Activated naive CD4-positive, alpha-beta T cell treated with anti-CD3 and anti-CD28 coated beads, Interleukin-2, amount 50 U/mL, for 72 hours (primary cell): Measurements from ENCODE around the gene PC. TPM values are rescaled to one million over a fixed set of nuclear protein-coding genes. Genes with fewer than 3 reads are reported as not detected.
A peak's percentile ranks its signal among the peaks of the same experiment; 100 is the strongest.

Experiments
- ATAC-seq, 2 donors: fragments of 150-1000 bp; cut with Tn5 transposase; 2 replicates each; pipeline ENCODE4 v1.10.0; 2021; ENCODE audit warnings: mild to moderate bottlenecking in 2 of 2, moderate library complexity in 2 of 2
- DNase-seq, 2 donors: peaks; one replicate each; pipeline ENCODE4 v3.0.0; 2021 to 2022; ENCODE audit warnings: low spot score in 2 of 2
- H3K27ac Mint-ChIP-seq, 2 donors: one replicate each; pipeline ENCODE4 v1.8.0; 2022; ENCODE audit warnings: mild to moderate bottlenecking in 2 of 2, mixed read lengths in 2 of 2
- H3K36me3 Mint-ChIP-seq, 2 donors: one replicate each; pipeline ENCODE4 v1.8.0; 2022; ENCODE audit warnings: mixed read lengths in 2 of 2
- H3K9me3 Mint-ChIP-seq, 2 donors: one replicate each; pipeline ENCODE4 v1.8.0; 2022; ENCODE audit warnings: mixed read lengths in 2 of 2
- total RNA-seq, 2 donors: library from RNA; stranded (reverse); gene quantifications; one replicate each; pipeline ENCODE4 v1.2.3, GENCODE V29; 2022

PC gene
- total RNA-seq, 2 donors from 2014 or later, result 4.6 to 11.5 TPM

DNA sequence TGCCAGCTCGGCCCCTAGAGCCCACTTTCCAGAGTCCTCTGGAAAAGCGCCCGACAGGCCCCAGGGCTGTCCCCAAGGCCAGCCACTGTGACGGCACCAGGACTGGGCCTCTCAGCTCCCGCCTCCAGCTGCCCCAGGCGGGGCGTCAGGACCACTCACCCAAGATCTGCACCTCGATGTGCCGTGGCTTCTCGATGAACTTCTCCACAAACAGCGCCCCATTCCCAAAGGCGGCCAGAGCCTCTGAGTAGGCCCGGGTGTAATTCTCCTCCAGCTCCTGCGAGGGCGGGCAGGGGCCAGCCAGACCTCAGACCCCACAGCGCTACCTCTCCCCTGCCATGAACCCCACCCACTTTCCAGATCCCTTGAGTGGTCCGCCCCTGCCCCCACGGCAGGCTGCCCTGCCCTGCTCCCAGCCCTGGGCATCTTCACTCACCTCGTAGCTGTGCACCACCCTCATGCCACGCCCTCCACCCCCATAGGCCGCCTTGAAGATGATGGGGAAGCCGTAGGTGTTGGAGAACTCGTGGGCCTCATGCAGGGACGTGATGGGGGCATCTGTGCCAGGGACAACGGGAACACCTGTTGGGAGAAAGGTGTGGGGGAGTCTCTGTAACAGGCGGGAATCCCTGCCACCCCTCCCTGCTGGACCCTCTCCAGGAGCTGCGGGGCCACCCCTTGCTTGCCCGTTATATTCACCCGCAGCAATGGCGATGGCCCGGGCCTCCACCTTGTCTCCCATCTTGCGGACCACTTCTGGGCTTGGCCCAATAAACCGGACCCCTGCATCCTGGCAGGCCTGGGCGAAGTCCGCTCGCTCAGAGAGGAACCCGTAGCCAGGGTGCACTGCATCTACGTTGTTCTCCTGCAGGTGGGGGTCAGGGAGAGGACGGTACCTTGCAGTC is 87.3 kb downstream of the PC start:
- DNase-seq (no peak), ATAC-seq (no peak)
- no peaks in the 10 kb centered on the region for H3K36me3 Mint-ChIP-seq
- no peaks in the 10 kb centered on the region for H3K9me3 Mint-ChIP-seq
- H3K27ac Mint-ChIP-seq, result no peak overlapping the region

DNA sequence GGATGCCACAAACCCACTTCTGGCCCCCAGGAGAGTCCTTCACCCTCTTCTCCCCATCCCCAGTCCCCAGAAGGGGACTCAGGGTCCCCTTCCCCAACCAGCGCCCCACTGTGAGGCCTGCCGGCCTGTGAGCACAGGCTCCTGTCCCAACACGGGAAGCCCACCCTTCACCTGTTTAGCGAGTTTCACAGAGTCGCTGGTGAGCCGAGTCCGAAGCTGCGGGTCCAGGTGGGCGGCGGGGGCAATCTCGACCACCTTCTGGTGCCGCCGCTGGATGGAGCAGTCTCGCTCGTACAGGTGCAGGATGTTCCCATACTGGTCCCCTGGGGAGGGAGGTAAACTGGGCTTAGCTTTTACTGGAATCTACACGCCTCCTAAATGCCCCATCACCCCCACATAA is 88.1 kb downstream of the PC start:
- ATAC-seq, result no peak
- Mint-ChIP-seq H3K36me3 (no peaks in the 10 kb centered on the region), H3K27ac (no peak overlapping the region), H3K9me3 (no peaks in the 10 kb centered on the region)
- DNase-seq, result no peak

- ATAC-seq, result no peak
- H3K9me3 Mint-ChIP-seq, result no peaks in the 10 kb centered on the region
- H3K27ac Mint-ChIP-seq, result no peak overlapping the region
These were observed 88.7 kb downstream of the PC start for GRCh38 chr11:66869567-66869870.

DNA sequence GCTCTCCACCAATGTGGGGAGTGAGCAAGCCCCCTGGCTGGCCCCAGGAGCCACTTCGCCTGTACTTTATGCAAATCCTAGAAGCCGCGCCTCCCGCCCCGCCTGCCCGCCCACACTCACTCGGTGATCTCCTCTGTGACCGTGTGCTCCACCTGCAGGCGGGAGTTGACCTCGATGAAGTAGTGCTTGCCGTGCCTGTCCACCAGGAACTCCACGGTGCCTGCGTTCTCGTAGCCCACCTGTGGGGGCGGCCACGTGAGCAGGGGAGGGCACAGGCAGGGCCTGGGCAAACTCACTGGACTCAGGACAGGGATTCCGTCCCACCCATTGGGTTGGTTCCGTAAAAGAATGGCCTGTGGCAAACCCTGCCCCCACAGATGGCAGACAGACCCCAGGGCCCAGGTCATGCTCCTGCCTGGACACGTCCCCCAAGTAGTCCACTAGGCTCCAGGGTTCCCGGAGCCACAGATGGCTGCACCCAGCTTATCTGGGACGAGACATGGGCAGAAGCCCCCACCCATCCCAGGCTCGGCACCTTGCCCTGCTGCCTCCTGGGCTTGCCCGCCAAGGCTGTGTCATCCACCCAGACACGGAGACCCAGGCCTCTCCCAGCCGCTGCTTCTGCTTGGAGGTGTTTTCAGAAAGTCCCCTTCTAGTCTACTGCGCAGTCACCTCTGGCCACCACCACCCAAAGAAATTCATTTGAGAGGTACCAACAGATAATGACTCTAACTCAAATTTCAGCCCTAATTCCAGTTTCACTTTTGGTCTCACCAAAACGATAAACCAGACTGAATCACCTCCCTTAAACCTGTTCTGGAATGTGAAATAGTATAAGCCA is 89.2 kb downstream of the PC start:
- Mint-ChIP-seq H3K27ac (peak overlapping the region in 1 of 2 donors; percentile 76), H3K36me3 (no peaks in the 10 kb centered on the region), H3K9me3 (no peaks in the 10 kb centered on the region)
- DNase-seq, result peak in 1 of 2 donors; percentile 78
- ATAC-seq, result peak; percentile 93

More at GRCh38 chr11:66869567-66869870, 88.7 kb downstream of the PC start:
- DNase-seq, result no peak
- no peaks in the 10 kb centered on the region for H3K36me3 Mint-ChIP-seq

- Mint-ChIP-seq H3K9me3 (no peaks in the 10 kb centered on the region), H3K27ac (peak overlapping the region in 1 of 2 donors; percentile 76), H3K36me3 (no peaks in the 10 kb centered on the region)
- DNase-seq, result no peak
- no peak for ATAC-seq
These were observed 90.0 kb downstream of the PC start for GRCh38 chr11:66868082-66868725.

GRCh38 chr11:66867425-66868040 is 90.7 kb downstream of the PC start:
- no peaks in the 10 kb centered on the region for H3K9me3 Mint-ChIP-seq
- no peaks in the 10 kb centered on the region for H3K36me3 Mint-ChIP-seq
- H3K27ac Mint-ChIP-seq, result peak overlapping the region in 1 of 2 donors; percentile 51
- ATAC-seq (no peak), DNase-seq (no peak)

DNA sequence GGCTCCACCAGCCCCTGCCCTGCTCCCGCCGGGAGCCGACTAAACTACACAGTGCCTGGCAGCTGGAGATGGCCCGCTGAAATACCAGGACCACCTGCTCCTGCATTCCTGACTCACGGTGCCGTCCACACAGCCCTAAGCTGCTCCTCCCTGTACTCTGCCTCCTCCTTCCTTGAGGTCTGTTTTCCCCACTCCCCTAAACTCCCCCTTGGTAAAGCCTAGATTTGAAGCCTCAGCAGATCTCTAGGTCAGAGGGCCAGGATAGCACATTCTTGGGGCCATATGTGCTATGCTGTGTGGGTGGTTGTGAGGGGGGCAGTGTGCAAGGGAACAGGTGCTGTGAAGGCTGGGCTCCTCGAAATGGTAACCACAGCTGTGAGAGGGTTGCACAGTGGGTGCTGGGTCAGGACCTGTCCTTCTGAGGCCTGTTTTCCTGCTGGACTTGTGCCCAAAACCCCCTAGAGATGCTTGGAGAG is 91.6 kb downstream of the PC start:
- Mint-ChIP-seq H3K27ac (no peak overlapping the region), H3K36me3 (no peaks in the 10 kb centered on the region), H3K9me3 (no peaks in the 10 kb centered on the region)
- no peak for ATAC-seq
- DNase-seq, result no peak

DNA sequence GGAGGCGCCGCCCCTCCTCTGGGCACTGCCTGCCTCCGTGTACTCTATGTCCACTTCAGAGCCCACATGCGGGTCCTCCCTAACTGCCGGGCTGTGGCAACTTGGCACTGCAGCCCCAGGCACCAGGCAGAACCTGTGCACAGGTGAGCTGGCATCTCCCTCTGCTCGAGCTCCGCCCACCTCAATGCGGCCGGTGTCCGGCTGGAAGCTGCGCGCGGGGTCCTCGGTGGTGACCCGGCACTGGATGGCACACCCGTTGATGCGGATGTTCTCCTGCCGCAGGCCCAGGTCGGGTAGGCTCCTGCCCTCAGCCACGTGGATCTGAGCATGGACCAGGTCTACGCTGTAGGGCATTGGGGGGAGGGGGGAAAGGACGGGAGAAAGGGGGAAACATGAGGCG is 92.2 kb downstream of the PC start:
- no peak for DNase-seq
- no peaks in the 10 kb centered on the region for H3K9me3 Mint-ChIP-seq
- no peak overlapping the region for H3K27ac Mint-ChIP-seq
- no peaks in the 10 kb centered on the region for H3K36me3 Mint-ChIP-seq
- ATAC-seq, result no peak

- Mint-ChIP-seq H3K36me3 (no peaks in the 10 kb centered on the region), H3K27ac (no peak overlapping the region), H3K9me3 (no peaks in the 10 kb centered on the region)
- ATAC-seq (no peak), DNase-seq (no peak)
These were observed 93.1 kb downstream of the PC start for GRCh38 chr11:66864924-66865697.

- H3K36me3 Mint-ChIP-seq, result no peaks in the 10 kb centered on the region
- H3K27ac Mint-ChIP-seq, result no peak overlapping the region
- DNase-seq (no peak), ATAC-seq (no peak)
- no peaks in the 10 kb centered on the region for H3K9me3 Mint-ChIP-seq
These were observed 93.8 kb downstream of the PC start for GRCh38 chr11:66864172-66864901.

DNA sequence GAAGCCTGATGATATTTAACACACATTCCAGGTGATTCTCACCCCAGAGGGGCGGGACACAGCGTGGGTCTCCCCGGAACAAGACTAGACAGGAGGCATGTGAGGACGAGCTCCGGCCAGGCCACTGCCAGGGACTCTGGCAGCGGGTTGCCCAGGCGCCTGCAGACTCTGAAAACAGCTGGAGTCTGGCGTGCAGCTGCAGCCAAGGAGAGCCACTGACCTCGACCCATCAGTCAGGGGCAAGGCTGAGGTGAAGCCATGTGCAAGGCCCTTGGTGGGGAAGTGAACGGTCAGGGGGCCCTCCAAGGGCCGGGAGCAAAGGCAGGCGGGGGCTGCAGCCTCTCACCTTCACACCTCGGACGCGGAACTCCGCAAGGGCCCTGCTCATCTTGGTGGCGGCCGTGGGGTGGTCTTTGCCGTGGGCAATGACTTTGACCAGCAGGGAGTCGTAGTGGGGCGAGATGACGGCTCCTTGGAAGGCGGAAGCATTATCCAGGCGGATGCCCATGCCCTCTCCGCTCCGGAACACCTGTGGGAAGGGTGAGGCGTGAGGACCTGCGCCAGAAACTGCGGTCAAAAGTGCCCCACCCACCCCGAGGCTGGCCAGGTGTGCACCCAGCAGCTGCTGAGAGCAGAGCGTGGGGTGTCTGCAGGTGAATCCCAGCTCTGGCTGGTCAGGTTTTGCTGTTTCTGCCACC is 94.6 kb downstream of the PC start:
- Mint-ChIP-seq H3K36me3 (no peaks in the 10 kb centered on the region), H3K27ac (no peak overlapping the region), H3K9me3 (no peaks in the 10 kb centered on the region)
- no peak for ATAC-seq
- no peak for DNase-seq

DNA sequence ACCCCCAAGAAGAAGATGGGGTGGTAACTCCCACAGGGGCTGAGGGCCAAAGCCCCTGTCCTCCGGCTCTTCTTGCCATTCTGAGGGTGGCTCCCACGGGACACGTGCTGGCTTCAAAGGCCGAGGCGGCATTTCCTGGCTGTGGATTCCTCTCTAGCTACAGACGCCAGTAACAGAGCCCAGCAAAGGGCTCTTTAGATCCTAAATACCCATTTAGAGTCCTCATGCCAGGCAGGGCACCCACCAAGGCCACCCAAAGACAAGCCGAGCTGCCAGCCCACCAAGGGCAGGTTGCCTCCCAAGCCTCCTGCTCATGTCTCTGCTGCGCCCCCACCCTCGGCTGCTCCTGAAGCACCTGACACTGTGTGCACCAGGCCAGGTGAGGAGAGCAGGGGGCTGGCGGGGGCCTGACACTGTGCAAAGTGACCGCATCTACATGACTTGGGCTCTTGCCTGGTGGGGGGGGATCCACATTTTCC is 95.6 kb downstream of the PC start:
- H3K36me3 Mint-ChIP-seq, result no peaks in the 10 kb centered on the region
- H3K9me3 Mint-ChIP-seq, result no peaks in the 10 kb centered on the region
- DNase-seq (no peak), ATAC-seq (no peak)
- no peak overlapping the region for H3K27ac Mint-ChIP-seq

DNA sequence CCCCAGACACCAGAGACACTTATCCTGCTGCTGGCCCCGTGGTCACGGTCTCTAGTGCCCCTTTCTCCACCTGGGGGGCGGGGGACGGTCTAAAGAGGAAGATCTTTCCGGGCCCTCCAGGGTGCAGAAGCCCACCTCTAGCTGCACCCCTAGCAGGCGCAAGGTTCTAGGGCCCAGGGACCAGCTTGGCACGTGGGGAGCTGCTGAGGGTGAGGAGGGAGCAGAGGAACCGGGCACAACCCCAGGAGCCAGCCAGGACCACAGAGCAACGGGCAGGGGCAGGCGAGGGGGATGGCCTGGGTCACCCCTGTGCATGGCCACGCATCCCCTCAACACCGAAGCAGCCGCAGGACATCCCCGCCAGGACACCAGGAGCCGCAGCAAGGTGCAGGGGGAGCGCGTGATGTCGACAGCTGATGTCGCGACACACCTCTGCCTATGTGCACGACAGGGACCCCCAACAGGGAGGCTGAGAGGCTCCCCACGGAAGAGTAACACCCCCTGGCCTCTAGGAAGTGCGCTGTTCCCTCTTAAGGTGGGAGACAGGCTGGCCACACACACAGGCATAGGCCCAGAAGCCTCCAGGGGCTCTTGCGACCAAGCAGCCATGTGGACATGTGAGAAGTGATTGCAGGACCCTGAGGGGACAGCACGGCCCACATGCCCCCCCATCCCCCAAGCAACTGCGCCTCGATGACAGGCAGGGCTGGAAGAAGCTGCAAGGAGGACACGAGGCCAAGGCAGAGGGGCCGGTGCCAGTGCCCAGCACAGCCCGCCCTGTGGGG is 96.2 kb downstream of the PC start:
- DNase-seq (no peak), ATAC-seq (no peak)
- Mint-ChIP-seq H3K36me3 (no peaks in the 10 kb centered on the region), H3K9me3 (no peaks in the 10 kb centered on the region), H3K27ac (no peak overlapping the region)

DNA sequence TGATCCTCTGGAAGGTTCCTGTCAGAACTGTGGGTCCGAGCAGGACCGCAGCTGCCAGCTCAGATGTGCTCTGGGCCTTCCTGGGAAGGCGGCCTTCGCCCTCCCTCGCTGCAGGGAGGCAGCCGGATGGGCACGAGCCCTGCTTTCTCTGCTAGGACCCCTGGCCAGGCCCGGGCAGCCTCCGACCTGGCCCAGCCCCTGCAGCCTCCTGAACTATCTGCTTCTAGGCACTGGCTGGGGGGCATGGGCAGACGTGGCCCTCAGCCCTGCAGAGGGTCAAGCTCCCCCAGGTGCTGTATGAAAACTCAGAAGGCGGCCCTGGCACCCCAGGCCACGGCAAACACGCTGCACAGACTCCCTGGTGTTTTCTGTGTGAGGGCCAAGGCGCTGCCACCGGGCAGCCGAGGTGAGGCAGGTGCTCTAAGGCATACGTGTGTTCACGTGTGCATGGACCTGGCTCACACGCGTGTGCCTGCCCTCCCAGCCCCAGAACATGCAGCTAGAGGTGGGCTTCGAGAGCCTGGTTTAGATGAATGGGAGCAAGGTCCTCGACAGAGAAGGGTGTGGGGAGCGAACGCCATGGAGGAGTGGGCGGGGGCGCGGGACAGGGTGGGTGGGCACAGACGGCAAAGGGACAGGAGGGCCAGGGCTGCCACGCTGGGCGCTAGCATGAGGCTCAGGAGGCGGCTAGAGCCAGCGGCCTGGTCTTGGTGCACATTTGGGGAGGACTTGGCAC is 97.0 kb downstream of the PC start:
- Mint-ChIP-seq H3K36me3 (no peaks in the 10 kb centered on the region), H3K9me3 (no peaks in the 10 kb centered on the region), H3K27ac (no peak overlapping the region)
- ATAC-seq, result no peak
- DNase-seq, result no peak
